Activated B cell treated with CpG ODN at 0.5 μM for 24 hours (primary cell): ENCODE measurements around the gene ESYT2. TPM values are rescaled to one million over a fixed set of nuclear protein-coding genes. Genes with fewer than 3 reads are reported as not detected.

Source experiments
- ATAC-seq: fragments of 200-7000 bp; cut with Tn5 transposase; one replicate; pipeline ENCODE4 v1.10.0; 2021; ENCODE audit warnings: low read depth, mild to moderate bottlenecking, moderate library complexity
- CTCF ChIA-PET: fragments of 350-600 bp; sonication (Branson Sonifier 250); formaldehyde crosslinking; loops from one replicate; lab custom pipeline; 2021; ENCODE audit warnings: antibody characterized with exemption; lab: Charles Lee
- POLR2A ChIA-PET: fragments of 350-600 bp; sonication (Branson Sonifier 250); formaldehyde crosslinking; loops from one replicate; lab custom pipeline; 2021; ENCODE audit warnings: antibody characterized with exemption; lab: Charles Lee
- DNase-seq: peaks from one replicate; pipeline ENCODE4 v3.0.0; 2022
- H3K27ac Mint-ChIP-seq: one replicate; pipeline ENCODE4 v1.8.0; 2020; ENCODE audit warnings: mixed read lengths
- H3K27me3 Mint-ChIP-seq: one replicate; pipeline ENCODE4 v1.8.0; 2021; ENCODE audit warnings: mixed read lengths
- H3K36me3 Mint-ChIP-seq: one replicate; pipeline ENCODE4 v1.8.0; 2021; ENCODE audit warnings: low read depth, mixed read lengths
- H3K4me1 Mint-ChIP-seq: one replicate; pipeline ENCODE4 v1.8.0; 2021; ENCODE audit warnings: mixed read lengths
- H3K4me3 Mint-ChIP-seq: one replicate; pipeline ENCODE4 v1.8.0; 2020; ENCODE audit warnings: mild to moderate bottlenecking, mixed read lengths
- H3K9me3 Mint-ChIP-seq: one replicate; pipeline ENCODE4 v1.8.0; 2020; ENCODE audit warnings: mixed read lengths
- intact Hi-C: fragments of 100-400 bp; cut with micrococcal nuclease; formaldehyde crosslinking; loops from one replicate; pipeline ENCODE4 v1.15.1; 2024
- total RNA-seq: library from RNA; stranded (reverse); gene quantifications from 2 replicates; pipeline ENCODE4 v1.2.3, GENCODE V29; 2022
- TF ChIP-seq, protein P1 (sequence below): fragments of 200-600 bp; IDR thresholded peaks from one replicate; pipeline ENCODE4 v1.8.0; 2022; ENCODE audit warnings: antibody characterized with exemption, mild to moderate bottlenecking

The ESYT2 gene
- total RNA-seq, 1 donor from 2014 or later, result 21.3 TPM

DNA sequence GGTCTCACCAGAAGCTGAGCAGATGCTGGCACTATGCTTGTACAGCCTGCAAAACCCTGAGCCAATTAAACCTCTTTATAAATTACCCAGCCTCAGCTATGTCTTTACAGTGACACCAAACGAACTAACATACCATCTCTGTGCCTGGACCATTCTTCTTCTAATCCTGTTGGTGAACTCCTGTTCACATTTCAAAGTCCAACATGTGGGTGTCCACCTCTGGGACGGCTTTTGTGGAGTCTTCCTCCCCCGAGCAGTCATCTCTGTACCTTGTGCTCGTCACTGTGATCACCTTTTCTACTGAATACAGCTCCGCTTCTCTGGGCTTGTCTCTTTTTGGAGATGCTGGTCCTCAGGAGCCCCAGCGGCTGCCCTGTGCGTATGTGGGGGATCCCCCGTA lies 7.4 kb upstream of the ESYT2 start:
- DNase-seq, result no peak
- POLR2A ChIA-PET, result interaction anchor here (0.6 kb wide), 1 partner anchor 9 kb away, joined by 3 read pairs; no protein-coding TSS in a partner anchor
- Mint-ChIP-seq H3K27ac (no peak overlapping the region), H3K36me3 (no peaks in the 10 kb centered on the region), H3K4me3 (no peak overlapping the region), H3K4me1 (peaks cover 2% of the 10 kb centered on the region), H3K27me3 (no peaks in the 10 kb centered on the region), H3K9me3 (peaks cover 4% of the 10 kb centered on the region)
- CTCF ChIA-PET, result no interaction called here
- no peak for ATAC-seq
- TF ChIP-seq, protein P1, sequence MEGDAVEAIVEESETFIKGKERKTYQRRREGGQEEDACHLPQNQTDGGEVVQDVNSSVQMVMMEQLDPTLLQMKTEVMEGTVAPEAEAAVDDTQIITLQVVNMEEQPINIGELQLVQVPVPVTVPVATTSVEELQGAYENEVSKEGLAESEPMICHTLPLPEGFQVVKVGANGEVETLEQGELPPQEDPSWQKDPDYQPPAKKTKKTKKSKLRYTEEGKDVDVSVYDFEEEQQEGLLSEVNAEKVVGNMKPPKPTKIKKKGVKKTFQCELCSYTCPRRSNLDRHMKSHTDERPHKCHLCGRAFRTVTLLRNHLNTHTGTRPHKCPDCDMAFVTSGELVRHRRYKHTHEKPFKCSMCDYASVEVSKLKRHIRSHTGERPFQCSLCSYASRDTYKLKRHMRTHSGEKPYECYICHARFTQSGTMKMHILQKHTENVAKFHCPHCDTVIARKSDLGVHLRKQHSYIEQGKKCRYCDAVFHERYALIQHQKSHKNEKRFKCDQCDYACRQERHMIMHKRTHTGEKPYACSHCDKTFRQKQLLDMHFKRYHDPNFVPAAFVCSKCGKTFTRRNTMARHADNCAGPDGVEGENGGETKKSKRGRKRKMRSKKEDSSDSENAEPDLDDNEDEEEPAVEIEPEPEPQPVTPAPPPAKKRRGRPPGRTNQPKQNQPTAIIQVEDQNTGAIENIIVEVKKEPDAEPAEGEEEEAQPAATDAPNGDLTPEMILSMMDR, result no peak
- intact Hi-C loops, result no loop called here

DNA sequence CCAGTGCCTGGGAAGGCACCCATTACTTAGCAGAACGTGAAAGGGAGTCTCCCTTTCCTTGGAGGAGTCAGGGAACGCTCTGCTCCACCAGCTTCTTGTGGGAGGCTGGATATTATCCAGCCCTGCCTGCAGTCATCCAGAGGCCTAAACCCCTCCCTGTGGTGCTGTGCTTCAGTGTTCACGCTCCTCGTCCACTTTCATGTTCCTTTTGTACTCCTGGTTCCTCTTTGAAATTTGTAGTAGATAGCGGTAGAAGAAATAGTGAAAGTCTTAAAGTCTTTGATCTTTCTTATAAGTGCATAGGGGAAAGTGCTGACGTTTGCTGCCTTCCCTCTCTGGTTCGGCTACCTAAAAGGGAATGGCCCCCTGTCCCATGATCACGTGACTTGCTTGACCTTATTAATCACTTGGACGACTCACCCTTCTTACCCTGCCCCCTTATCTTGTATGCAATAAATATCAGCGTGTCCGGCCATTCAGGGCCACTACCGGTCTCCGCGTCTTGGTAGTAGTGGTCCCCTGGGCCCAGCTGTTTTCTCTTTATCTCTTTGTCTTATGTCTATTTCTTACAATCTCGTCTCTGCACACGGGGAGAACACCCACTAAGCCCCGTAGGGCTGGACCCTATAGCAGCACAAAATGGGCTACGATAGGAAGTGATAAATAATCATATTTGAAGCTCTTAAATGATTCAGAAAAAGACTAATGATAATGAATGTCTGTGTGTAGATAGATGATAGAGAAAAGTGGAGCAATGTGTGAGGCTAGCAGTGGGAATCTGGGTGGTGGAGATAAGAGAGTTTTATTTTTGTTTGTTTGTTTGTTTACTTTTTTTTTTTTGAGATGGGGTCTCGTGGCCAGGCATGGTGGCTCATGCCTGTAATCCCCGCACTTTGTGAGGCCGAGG lies 5.8 kb upstream of the ESYT2 start:
- ChIA-PET CTCF (no interaction called here), POLR2A (interaction anchor here (0.5 kb wide), 1 partner anchor 9 kb away, joined by 4 read pairs; no protein-coding TSS in a partner anchor)
- Mint-ChIP-seq H3K27me3 (no peaks in the 10 kb centered on the region), H3K27ac (no peak overlapping the region), H3K36me3 (no peaks in the 10 kb centered on the region), H3K4me3 (no peak overlapping the region), H3K4me1 (peaks cover 9% of the 10 kb centered on the region), H3K9me3 (peaks cover 4% of the 10 kb centered on the region)
- intact Hi-C loops, result no loop called here
- DNase-seq, result no peak
- TF ChIP-seq, protein P1, result no peak
- ATAC-seq, result no peak

DNA sequence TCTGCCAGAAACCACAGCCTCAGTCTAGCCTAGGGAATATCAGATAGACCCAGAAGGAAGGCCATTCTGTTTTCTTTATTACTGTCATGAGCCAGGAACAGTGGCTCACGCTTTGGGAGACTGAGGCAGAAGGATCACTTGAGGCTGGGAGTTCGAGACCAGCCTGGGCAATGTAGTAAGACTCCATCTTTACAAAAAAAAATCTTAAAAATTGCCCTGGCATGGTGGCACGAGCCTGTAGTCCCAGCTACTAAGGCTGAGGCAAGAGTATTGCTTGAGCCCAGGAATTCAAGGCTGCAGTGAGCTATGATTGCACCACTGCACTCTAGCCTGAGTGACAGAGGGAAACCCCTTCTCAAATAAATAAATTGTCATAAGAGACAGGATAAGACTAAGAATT lies 3.7 kb upstream of the ESYT2 start:
- no peak overlapping the region for H3K4me3 Mint-ChIP-seq
- intact Hi-C loops, result no loop called here
- CTCF ChIA-PET, result no interaction called here
- peaks cover 4% of the 10 kb centered on the region for H3K9me3 Mint-ChIP-seq
- no peaks in the 10 kb centered on the region for H3K27me3 Mint-ChIP-seq
- no peak overlapping the region for H3K27ac Mint-ChIP-seq
- no peak for DNase-seq
- no peak for ATAC-seq
- peaks cover 10% of the 10 kb centered on the region for H3K4me1 Mint-ChIP-seq
- TF ChIP-seq, protein P1, result no peak
- no peaks in the 10 kb centered on the region for H3K36me3 Mint-ChIP-seq
- POLR2A ChIA-PET, result no interaction called here

DNA sequence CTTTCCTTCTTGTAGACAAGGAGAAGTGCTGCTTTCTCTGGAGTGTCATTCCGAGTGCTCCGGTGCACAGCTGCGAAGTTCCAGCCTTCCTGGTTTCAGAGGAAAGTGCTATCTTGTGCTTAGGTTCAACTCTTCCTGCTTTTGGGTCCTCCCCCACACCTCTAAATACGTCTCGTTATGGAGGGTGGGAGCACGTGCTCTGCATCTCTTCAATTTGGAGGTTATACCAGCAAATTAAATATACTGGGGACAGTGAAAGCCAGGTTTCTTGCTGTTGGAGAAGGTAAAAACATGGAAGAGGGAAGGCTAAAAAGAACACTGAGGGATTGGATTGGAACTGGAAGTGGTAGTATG lies 2.4 kb upstream of the ESYT2 start:
- peaks cover 20% of the 10 kb centered on the region for H3K4me1 Mint-ChIP-seq
- peaks cover 2% of the 10 kb centered on the region for H3K36me3 Mint-ChIP-seq
- peak overlapping the region; percentile 35 for H3K4me3 Mint-ChIP-seq
- DNase-seq (no peak), ATAC-seq (no peak)
- TF ChIP-seq, protein P1, result no peak
- ChIA-PET CTCF (no interaction called here), POLR2A (no interaction called here)
- peaks cover 3% of the 10 kb centered on the region for H3K9me3 Mint-ChIP-seq
- no peaks in the 10 kb centered on the region for H3K27me3 Mint-ChIP-seq
- no peak overlapping the region for H3K27ac Mint-ChIP-seq
- intact Hi-C loops, result no loop called here

DNA sequence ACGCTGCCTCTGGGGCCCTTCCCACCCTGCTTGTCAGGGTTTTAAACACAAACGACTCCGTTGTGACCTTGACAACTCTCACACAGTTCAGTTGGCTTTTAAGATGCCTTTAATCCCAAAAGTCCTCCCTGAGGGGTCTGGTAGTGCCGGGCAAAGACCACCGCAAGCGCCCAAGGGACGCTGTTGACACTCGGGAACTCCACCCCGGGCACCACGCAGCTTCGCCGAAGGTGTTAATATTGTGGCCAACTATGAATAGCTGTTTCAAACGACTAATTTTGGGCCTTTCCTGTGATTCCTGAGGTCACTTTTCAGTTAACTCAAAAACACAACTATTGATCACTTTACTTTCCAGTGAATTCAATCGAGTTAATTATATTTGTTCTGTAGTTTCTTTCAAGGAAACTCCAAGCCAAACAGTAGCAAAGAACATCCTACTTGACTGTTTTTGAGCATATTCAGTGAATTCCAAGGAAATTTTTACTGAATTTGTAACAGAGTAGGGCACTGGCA lies 958 bp upstream of the ESYT2 start:
- intact Hi-C loops, result no loop called here
- ATAC-seq, result no peak
- DNase-seq, result no peak
- no peaks in the 10 kb centered on the region for H3K27me3 Mint-ChIP-seq
- TF ChIP-seq, protein P1, result no peak
- H3K4me1 Mint-ChIP-seq, result peaks cover 24% of the 10 kb centered on the region
- ChIA-PET CTCF (no interaction called here), POLR2A (interaction anchor here (0.6 to 3.3 kb wide), 7 partner anchors 12 to 125 kb away, joined by 3 to 24 read pairs (median 5); partner anchors contain the start of genes DYNC2I1 and NCAPG2)
- no peaks in the 10 kb centered on the region for H3K9me3 Mint-ChIP-seq
- peaks cover 2% of the 10 kb centered on the region for H3K36me3 Mint-ChIP-seq
- peak overlapping the region; percentile 92 for H3K27ac Mint-ChIP-seq
- peak overlapping the region; percentile 88 for H3K4me3 Mint-ChIP-seq
